ENCODE data around the gene IL1F10.

DNA sequence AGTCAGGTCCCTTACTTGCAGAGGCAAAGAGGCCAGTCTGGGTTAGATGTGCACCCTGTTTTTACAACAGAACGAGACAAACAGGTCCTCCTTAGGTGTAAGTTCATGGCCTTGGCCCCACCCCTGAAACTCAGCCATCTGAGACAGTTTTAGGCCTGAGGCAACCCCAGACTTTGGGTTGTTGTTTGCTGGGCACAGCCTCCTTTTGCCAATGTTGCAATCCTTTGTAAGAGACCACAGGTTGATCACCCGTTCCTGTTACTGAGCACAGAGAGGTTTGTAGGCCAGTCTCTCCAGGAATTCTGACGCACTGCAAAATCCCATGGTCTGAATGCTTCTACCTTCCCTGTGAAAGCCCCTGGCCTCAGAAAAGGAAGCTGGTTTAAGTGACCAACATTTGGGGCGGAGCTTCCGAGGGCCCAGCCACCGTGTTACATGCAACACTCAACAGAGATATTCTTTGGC is 44.1 kb downstream of the IL1F10 start:
- TF ChIP-seq, protein P1, sequence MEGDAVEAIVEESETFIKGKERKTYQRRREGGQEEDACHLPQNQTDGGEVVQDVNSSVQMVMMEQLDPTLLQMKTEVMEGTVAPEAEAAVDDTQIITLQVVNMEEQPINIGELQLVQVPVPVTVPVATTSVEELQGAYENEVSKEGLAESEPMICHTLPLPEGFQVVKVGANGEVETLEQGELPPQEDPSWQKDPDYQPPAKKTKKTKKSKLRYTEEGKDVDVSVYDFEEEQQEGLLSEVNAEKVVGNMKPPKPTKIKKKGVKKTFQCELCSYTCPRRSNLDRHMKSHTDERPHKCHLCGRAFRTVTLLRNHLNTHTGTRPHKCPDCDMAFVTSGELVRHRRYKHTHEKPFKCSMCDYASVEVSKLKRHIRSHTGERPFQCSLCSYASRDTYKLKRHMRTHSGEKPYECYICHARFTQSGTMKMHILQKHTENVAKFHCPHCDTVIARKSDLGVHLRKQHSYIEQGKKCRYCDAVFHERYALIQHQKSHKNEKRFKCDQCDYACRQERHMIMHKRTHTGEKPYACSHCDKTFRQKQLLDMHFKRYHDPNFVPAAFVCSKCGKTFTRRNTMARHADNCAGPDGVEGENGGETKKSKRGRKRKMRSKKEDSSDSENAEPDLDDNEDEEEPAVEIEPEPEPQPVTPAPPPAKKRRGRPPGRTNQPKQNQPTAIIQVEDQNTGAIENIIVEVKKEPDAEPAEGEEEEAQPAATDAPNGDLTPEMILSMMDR (IDR thresholded peaks at IDR 0.05 in 2 of 3, conservative IDR thresholded peaks at IDR 0.05 in 1 of 3; ENCODE audit: control insufficient read depth in 2 of 3, extremely low read depth in 1 of 3, insufficient read depth in 1 of 3, low read depth in 3 of 3, low read length in 3 of 3) = no peak
- TF ChIP-seq CBX5 (IDR thresholded peaks at IDR 0.05; ENCODE audit: low read depth) (no peak), SPI1 (IDR thresholded peaks at IDR 0.05; ENCODE audit: borderline replicate concordance, insufficient read depth, low read depth, low read length) (no peak)
